Activated T-helper 17 cell treated with anti-CD3 and anti-CD28 coated beads, Interleukin-2, amount 50 U/mL, for 72 hours (primary cell): ENCODE data around the gene FBXL4. TPM values are rescaled to one million over a fixed set of nuclear protein-coding genes. Genes with fewer than 3 reads are reported as not detected.

Experiments
- ATAC-seq: fragments of 150-1000 bp; cut with Tn5 transposase; replicated peaks from 2 replicates; pipeline ENCODE4 v1.10.0; 2021; ENCODE audit warnings: mild to moderate bottlenecking, moderate library complexity
- H3K27ac Mint-ChIP-seq: one replicate; pipeline ENCODE4 v1.8.0; 2022; ENCODE audit warnings: mixed read lengths
- H3K27me3 Mint-ChIP-seq: one replicate; pipeline ENCODE4 v1.8.0; 2022; ENCODE audit warnings: mixed read lengths
- H3K36me3 Mint-ChIP-seq: one replicate; pipeline ENCODE4 v1.8.0; 2022; ENCODE audit warnings: low read depth, mild to moderate bottlenecking, mixed read lengths
- H3K4me1 Mint-ChIP-seq: one replicate; pipeline ENCODE4 v1.8.0; 2022; ENCODE audit warnings: mixed read lengths
- H3K4me3 Mint-ChIP-seq: one replicate; pipeline ENCODE4 v1.8.0; 2022; ENCODE audit warnings: mild to moderate bottlenecking, mixed read lengths
- H3K9me3 Mint-ChIP-seq: one replicate; pipeline ENCODE4 v1.8.0; 2022; ENCODE audit warnings: mixed read lengths
- total RNA-seq, 2 donors: library from RNA; stranded (reverse); gene quantifications; one replicate each; pipeline ENCODE4 v1.2.3, GENCODE V29; 2022

Gene FBXL4
- total RNA-seq, 2 donors from 2014 or later = 10.6 to 12.9 TPM

DNA sequence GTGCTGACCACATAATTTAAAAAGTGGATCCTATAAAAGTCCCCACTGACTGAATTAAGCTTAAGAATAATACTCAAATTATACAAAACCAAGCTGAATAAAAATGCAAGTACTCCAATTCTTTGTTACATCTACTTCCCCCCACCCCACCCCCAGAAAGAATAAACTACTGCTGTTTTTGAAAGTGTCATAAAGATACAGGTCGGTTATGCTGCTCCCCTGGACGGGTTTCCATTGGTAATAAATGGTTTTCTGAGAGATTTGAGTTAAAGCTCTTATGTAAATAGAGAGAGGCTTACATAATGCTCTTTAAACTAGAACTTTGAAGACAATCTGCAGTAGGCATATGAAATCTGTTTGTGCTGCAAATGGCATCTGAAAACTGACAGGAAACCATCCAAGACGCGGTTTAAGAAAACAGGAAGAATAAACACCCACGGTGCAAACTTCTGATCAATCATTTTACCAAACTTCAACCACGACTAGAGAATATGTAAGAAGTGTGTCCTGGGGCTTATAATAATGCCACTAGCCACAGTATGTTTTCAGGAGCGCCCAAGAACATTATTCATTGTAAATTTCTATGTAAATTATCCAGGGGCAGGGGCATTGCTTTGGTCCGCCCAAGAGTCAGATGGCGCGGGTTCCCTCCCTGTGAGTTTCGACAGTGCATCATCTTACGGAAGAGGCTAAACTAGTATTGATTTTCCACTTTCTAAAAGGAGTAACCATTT lies 124.2 kb downstream of the FBXL4 start:
- Mint-ChIP-seq H3K9me3 (no peaks in the 10 kb centered on the region), H3K27ac (no peak overlapping the region), H3K4me3 (peak overlapping the region; percentile 62), H3K36me3 (peaks cover 4% of the 10 kb centered on the region), H3K27me3 (peaks cover 85% of the 10 kb centered on the region), H3K4me1 (peaks cover 7% of the 10 kb centered on the region)
- ATAC-seq = no peak

DNA sequence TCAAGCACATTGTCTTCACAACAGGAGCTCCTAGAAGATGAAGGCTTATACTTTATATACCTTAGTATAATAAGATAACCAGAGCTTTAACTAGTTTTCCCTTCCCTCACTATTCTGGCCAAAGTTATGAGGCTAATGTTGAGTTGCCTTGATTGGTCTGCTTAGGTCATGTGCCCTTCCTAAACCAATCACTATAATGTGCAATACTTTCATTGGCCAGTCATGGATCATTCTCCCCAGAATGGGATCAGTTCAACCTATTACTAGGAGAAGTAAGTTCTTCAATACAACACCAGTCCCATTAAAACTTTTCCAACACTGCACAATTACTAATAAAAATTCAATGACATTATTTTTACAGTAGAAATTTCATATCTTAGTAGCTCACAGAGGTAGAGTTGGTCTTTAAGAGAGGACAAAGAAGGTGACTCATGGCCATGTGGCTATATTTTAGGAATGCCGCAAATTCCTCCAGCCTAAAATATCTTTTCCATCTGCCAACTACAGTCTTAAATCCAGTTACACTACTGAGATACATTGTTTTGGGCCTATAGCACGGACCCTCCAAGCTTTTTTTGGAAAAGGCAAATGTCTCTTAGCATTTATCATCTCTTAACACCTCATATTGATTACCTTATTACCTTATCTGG lies 125.9 kb downstream of the FBXL4 start:
- no peaks in the 10 kb centered on the region for H3K9me3 Mint-ChIP-seq
- no peak overlapping the region for H3K4me3 Mint-ChIP-seq
- no peak for ATAC-seq
- no peak overlapping the region for H3K27ac Mint-ChIP-seq
- peaks cover 7% of the 10 kb centered on the region for H3K4me1 Mint-ChIP-seq
- peaks cover 4% of the 10 kb centered on the region for H3K36me3 Mint-ChIP-seq
- peaks cover 84% of the 10 kb centered on the region for H3K27me3 Mint-ChIP-seq

Other genes starting within 250 kb of the FBXL4 start
- gene POU3F2, start 113.4 kb downstream of the FBXL4 start, total RNA-seq = not detected